HG03135 (cell line): ENCODE results near the gene RABGAP1.
A peak's percentile ranks its signal among the peaks of the same experiment; 100 is the strongest.

Source experiments
- ATAC-seq: cut with Tn5 transposase; IDR thresholded peaks from one replicate; pipeline ENCODE4 v1.9.1; 2021; ENCODE audit warnings: mild to moderate bottlenecking, moderate library complexity; ENCODE audit not compliant: unreplicated experiment

The RABGAP1 gene

DNA sequence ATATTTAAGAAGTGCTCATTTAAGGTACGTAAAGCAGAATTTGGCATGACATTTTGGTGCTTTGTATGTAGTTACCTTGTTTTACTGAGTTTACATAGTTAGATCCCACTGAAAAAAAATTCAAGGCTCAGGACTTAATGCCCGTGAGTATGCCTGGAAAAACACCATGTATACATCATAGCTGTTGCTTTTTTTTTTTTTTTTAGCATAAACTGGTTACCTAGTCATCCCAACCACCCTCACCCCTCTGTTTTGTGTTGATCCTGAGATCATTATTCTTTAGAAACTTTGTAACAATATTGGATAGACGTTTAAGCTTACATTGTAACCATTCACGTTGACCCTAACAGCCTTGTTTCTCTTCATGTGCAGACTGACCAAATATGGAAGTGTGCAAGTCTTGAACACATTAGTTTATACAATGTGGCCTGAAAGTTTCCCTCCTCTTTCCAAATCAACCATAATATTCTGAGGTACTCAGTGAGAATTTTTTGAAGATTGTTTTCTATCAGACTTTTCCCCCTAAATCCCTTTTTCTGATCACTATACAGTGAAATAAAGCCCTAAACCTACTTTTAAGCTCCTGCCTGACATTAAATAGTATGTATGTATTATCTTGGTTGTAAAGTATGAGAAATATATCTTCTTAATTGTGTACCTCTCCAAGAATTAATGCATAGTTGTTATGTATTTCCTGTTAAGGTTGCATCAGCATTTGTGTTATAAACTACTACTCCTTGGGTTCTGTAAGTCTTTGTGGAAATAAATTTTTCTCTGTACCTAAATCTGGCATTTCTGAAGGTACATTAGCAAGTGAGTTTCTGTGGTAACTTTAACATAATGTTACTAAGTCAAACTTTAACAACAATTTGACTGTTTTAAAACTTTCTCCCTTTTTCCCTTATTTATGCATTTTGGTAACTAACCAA lies 4.4 kb downstream of the RABGAP1 start:
- no peak for ATAC-seq

DNA sequence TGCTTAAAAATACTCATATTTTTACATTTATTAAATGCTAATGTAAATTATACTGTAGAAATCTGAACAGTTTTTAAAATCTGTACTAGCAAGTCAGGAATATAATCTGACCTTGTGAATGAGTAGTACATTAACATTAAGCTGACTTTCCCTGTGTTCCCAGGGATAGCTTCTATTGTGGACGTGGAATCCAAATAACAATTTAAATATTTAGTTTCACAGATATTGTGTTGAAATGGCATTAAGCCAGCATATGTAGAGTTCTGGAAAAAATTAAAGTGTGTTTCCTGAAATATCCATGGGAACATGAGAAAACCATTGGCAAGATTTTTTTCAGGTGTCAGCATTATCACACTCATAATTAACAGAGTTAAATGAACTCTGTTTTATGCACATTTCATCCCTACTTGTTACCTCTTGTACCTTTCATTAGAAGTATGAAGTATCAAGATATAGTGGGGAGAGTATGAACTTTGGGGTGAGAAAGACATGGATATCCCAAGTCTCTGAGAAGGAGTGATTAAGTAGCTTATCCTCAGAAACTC lies 5.7 kb downstream of the RABGAP1 start:
- ATAC-seq, result no peak

DNA sequence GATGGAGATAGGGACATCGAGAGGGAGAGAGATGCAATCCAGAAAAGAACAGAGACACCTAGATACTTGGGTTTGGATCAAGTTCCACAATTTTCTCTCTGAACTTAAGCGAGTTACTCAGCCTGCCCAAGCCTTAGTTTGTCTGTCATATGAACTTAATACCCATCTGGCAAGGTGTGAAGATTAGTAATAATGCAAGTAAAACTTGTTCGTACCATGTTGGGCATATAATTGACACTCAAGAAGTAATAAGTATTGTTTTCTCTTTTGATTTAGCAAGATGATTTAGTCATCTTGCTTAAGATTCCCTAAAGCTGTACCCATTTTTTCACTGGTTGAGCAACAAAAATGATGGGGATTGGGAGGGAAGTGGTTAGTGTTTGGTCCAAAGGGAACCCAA lies 7.5 kb downstream of the RABGAP1 start:
- ATAC-seq, result no peak

DNA sequence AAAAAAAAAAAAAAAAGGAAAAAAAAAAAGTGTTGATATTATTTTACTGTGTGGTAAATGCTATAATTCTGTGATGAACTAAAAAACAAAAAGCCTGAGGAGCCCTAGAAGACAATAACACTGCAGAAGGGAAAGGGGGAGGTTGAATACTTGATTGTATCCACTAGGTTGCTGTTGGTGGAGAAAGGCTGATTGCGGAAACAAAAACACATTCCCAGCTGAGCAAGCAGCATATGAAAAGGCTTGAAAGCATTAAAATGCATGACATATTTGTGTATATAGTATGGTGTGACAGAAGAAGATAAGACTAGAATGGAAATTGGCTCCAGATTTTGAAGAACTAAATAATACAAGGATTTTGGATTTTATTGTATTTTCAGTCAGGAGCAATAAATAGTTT lies 8.9 kb downstream of the RABGAP1 start:
- no peak for ATAC-seq

DNA sequence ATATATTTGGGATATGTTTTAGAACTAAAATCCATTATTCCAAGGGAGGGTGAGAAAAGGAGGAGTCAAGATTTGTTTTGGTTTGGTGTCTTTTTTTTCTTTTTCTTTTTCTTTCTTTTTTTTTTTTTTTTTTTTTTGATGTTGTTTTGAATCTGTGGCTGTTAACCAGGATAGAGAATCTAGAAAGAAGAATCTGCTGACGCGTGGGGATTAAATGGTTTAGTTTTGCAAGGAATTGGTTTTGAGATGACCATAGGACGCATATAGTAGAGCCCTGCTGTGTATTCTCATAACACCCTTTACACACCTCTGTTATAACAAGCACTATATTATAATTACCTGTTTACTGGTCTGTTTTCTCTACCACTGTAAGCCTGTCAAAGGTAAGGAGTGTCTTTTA lies 9.4 kb downstream of the RABGAP1 start:
- no peak for ATAC-seq

DNA sequence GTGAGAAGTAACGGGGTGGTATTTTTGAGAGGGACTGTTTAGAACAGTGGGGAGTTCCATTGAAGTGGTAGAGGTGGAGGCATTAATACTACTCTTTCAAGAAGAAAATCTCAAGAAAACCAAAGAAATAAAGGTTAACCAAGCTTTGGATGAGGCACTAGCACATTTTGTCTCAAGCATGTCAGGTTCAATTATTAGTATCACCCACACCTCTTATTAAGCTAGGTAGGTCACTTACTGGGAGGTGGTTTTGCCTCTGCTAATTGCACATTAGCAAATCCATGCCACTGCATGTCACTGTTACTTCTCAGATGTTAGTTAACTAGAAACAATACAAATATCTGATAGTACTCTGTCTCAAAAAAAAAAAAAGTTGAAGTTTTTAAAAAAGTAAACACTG lies 10.2 kb downstream of the RABGAP1 start:
- ATAC-seq, result no peak

DNA sequence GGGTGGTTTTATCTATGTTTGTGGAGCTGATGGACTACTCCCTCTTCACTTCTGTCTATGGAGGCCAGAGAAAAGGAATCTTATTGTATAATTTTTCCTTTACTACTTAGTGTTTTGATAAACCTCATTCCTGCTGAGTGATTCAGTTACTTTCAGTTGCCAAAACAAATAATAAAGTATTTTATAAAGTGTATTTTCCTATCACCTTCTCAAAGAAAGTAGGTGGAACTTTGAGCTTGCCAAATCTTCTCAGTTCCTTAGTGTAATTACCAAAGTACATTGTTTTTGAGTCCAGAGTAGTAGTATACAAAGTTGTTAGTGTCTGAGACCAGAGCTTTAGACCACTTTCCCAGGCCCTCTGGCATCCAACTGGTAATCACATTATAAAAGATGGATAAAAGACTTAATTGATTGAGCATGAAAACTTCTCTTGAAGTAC lies 13.5 kb downstream of the RABGAP1 start:
- no peak for ATAC-seq

DNA sequence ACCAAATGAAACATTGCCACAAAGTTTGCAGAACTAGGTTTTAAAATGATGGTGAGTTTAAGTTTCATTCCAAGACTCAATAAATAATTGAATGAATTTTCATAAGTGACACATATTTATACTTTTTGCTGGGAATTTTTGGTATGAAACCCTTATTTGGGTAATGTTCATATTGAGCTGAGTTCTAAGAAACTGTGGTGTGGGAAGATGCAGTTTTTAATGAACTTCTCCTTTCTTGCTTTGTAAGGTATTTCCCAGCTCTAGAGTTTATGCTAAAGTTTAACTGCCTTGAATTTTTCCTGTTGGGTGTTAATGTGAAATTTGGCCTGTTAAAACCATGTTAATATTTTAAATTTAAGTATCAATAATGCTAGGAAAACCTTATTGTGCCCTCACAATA lies 15.1 kb downstream of the RABGAP1 start:
- ATAC-seq, result no peak

DNA sequence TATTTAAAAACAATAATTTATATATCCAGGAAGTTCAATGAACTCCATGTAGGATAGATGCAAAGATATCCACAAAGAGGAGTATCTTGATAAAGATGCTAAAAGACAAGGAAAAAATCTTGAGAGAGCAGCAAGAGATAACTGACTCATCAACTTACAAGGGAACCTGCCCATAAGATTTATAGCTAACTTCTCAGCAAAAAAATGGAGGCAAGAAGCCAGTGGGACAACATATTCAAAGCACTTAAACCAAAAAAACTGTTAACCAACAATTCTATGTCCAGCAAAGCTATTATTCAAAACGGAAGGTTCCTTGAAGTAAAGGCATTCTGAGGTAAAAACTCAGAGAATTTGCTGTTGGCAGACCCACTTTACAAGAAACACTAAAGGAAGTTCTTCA lies 20.3 kb downstream of the RABGAP1 start:
- ATAC-seq, result no peak

DNA sequence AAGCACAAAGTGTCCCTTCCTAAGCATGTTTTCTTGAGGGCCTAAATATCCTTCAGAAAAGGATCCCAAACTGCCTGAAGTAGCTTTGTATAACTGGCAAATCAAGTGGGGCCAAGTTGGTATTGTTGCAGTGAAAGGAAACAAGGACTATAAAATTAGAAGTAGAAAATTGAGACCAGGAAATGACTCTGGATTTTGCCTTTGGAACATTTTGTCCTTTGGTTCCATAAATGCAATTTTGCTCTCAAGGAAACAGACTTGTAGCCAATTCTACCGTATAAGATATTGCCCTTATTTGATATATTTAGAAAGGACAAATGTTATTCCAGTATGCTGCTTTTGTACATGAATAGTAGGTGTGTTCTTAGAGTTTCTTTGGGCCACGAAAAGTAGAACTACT lies 34.4 kb downstream of the RABGAP1 start:
- ATAC-seq, result no peak

DNA sequence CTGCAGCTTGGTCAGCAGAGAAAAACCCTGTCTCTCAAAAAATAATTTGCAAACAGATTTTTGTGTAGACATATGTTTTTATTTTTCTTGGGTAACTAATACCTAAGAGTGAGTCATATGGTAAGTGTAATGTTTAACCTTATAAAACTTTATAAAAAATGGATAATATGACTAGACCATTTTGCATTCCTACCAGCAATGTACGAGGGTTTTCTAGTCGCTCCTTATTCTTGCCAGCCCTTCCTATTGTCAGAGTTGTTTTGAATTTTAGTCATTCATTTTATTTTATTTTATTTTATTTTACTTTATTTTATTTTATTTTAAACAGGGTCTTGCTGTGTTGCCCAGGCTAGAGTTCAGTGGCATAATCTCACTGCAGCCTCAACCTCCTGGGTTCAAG lies 37.8 kb downstream of the RABGAP1 start:
- ATAC-seq, result no peak

DNA sequence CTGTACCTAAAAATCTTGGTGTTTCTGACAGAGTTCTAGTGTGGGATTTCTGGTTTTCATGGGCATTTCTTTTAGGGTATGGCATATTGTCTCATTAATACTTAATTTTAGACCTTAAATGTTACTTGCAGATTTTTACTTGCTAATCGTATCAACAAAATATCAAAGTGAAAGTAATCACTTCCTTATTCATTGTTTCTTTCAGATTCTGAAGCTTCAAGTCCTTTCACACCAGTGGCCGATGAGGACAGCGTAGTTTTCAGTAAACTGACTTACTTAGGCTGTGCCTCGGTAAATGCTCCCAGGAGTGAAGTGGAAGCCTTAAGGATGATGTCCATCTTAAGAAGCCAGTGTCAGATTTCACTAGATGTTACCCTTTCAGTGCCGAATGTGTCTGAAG lies 45.2 kb downstream of the RABGAP1 start:
- ATAC-seq, result no peak

DNA sequence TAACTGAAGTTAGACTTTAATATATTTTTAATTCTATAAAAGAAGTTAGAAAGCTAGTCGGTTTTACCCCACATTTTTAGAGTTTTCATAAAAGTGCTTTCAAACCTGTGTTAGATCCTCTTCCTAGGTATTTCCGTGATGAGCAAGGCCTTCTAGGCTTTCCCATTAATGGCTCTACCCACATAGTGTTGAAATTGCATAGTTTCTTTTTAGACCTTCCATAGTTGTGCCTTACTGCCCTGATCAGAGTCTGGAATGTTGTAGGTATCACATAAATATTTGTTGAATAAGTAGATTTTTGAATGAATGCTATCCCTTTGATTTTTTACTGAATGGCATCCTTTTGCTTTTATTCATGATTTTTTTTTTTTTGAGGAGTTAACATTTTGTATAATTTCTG lies 47.3 kb downstream of the RABGAP1 start:
- no peak for ATAC-seq

DNA sequence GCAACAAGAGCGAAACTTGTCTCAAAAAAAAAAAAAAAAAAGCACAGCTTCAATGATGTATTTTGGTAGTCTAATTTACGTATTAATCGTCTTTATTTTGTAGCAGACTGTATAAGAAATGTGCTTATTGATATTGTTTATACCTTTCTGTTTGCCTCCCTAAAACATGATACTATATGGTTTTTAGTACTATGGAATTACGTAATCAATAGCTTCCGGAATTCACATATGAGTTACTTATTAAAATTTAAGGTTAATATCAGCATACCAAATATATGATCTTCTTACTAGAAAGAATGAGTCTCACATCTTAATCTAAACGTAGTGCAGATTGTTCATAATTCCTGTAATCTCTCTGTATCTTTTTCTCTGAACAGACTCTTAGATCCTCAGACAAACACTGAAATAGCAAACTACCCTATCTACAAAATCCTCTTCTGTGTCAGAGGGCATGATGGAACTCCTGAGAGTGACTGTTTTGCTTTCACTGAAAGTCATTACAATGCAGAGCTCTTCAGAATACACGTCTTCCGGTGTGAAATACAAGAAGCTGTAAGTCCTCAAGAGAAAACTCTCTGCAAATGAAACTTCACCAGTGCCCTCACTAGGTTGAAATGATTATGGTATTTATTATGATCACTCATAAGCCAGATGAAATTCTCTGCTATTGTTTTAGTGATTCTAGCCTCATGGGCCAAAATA lies 48.3 kb downstream of the RABGAP1 start:
- peak; percentile 74 for ATAC-seq

DNA sequence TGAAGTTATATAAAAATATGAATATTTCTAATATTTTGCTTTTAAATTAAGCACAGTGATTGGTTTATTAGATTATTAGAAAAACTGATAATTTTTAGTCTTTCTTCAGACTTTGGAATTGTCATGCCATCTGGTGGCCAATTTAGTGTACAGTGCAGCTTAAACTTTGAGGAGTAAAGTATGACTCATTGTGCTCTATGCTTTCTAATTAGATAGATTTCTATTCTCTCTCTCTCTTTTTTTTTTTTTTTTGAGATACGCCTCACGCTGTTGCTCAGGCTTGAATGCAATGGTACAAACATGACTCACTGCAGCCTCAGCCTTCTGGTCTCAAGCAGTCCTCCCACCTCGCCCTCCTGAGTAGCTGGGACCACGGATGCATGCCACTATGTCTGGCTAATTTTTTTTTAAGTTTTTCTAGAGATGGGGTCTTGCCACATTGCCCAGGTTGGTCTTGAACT lies 50.6 kb downstream of the RABGAP1 start:
- no peak for ATAC-seq

DNA sequence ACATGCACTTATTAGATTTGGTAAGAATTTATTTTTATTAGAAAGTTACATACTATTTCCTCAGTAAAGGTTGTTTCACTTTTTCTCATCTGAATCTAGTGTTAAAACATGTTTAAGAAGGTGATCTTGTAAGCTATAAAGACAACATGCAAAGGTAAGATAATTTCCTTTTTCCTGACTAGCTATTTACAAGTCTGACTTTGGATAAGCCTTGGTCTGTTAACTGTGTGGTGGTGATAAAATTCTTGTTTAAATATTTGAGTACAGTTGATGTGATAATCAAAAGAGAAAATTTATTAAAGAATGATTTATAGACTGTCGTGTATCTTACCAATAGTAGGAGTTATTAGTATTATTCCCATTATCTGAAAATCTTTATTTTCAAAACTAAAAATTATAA lies 55.8 kb downstream of the RABGAP1 start:
- no peak for ATAC-seq

DNA sequence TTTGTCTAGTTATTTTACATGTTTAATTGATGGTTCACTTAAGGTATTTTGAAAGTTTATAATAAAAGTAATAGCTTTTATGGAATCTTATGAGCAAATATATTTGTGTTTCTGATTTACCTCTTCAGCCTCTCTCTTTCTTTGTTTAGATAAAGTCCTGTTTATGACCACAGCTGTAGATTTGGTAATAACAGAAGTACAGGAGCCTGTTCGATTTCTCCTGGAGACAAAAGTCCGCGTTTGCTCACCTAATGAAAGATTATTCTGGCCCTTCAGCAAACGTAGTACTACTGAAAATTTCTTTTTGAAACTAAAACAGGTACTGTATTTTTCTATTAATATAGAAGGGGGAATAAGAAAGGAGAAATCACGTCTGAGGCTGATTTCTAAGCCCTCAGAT lies 57.6 kb downstream of the RABGAP1 start:
- no peak for ATAC-seq

DNA sequence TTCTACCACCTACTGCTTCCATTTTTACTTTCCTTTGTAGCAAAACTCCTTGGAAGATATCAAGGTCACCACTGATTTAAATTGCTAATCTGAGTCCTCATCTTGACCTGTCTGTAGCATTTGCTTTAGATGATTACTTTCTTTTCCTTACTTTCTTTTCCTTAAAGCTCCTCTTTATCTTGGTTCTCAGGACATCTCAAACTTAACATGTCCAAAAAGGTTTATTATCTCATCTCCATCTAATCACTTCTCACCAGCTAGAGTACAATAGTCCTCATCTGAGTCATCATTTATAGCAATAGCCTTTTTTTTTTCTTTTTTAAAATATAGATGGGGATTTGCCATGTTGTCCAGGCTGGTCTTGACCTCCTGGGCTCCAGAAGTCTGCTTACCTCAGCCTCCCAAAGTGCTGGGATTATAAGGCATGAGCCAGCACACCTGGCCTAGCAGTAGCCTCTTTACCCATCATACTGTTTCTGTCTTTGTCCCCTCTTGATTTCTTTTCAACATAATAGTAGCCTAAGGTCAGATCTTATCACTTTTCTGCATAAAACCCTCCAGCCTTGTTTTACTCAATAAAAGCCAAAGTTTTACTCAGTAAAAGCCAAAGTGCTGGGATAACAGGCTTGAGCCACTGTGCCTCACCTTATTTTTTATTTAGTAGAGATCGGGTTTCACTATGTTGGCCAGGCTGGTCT lies 59.7 kb downstream of the RABGAP1 start:
- no peak for ATAC-seq

DNA sequence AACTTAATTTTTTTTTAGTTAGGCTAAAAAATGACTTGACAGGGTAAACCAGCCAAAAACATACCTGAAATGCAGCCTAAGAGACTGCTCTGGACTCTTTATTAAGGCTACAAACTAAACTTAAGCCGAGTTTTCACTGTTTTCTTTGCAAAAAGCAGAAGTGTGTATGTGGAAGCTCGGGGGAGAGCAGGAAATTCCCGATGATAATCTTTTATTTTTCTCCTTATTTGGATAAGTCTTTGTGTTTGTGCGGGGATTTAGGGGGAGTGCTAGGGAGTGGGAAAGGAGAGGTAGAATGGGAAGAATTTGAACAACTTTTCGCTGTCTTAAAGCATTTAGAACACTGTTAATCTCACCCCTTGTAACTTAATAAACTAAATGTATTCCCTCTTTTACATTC lies 61.9 kb downstream of the RABGAP1 start:
- ATAC-seq, result no peak

DNA sequence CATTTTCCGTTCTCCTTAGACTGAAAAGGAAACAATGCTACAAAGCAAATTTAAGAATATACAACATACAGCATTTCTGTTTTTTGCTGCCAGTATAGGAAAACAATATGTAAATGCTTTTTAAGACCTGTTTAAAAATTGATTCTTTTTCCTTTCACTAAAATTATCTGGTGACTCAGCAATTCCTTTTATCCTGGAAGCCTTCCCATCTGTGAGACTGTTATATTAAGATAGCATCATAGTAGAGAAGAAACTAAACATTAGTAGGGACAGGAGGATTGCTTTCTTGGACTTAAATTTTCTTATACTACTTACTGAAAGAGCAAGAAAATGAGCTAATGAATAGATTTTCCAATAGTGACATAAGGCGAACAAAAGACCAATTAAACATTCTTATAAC lies 62.6 kb downstream of the RABGAP1 start:
- no peak for ATAC-seq

DNA sequence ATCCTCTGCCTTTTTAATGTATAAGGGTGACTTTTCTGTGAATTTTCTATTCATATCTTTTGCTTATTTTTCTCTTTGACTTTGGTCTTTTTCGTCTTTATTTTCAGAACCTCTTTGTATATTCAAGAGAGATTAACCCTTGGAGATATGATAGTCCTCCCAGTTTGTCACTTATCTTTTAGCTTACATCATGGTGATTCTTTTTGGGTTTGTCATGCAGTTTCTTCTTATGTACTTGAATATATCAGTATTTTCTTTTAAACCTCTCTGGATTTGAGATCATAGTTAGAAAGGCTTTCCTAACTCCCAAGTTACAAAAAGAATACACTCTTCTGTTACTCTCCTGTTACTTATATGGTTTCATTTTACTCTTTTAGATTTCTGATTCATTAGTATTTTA lies 65.1 kb downstream of the RABGAP1 start:
- no peak for ATAC-seq
